ENCODE data around the gene GDF9.

Gene GDF9

GRCh38 chr5:132838516-132839282 is 27.6 kb downstream of the GDF9 start:
- DNase-seq (ENCODE audit: low spot score): no peak

DNA sequence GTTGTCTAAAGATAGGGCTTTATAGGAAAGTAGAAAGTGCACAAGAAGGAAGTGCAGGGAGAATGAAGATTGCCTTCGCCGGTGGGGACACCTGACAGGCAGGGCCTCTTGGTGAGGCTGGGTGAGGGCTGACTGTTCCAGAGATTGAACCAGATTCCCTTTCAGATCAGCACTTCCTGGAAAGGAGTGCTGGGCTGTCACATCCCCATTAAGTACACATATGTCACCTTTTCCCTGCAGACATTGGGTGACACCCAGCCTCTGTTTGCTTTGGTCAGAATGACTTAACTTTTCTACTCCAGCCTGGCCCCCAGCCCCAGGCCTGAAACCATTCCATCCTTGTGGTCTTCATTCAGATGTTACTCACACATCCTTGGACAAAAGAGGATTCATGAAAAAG is 28.4 kb downstream of the GDF9 start:
- no peak for DNase-seq (ENCODE audit: low spot score)

DNA sequence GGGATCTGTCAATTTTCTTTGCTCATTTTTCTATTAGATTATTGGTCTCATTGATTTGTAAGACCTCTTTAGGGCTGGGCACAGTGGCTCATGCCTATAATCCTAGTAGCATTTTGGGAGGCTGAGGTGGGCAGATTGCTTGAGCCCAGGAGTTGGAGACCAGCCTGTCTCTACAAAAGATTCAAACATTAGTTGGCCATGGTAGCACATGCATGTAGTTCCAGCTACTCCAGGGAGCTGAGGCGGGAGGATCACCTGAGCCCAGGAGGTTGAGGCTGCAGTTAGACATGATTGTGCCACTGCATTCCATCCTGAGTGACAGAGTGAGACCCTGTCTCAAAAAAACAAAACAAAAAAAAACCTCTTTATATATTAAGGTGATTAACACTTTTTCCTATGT is 29.4 kb downstream of the GDF9 start:
- no peak for DNase-seq (ENCODE audit: low spot score)

DNA sequence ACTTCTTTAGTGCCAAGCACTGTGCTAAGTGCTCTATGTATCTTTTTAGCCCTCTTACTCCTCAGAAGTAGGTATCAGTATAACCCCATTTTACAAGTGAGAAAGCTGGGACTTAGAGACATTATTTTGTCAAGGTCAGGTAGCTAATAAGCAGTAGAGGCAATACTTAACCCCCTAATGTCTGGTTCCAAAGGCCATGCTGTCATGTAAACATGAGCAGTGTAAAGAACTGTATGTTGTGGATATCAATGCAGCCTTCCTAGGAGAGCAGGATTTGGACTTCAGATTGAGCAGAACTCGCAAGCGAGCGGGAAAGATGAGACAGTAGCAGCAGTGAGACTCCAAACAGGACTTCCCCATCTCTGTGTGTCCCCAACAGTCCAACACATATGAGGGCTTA is 32.2 kb downstream of the GDF9 start:
- DNase-seq (ENCODE audit: low spot score): no peak

DNA sequence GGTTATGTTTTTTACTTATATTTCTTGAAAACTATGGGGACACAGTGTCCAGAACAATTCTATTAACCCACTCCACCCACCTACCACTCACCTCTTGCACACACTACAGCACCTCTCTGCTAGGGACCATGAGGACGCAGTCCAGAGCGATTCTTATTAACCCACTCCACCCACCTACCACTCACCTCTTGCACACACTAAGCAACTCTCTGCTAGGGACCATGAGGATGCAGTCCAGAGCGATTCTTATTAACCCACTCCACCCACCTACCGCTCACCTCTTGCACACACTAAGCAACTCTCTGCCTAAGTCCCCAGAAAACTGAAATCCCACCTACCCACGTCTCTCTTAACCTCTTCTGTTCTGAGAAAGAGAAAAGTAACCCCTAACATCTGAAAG is 33.7 kb downstream of the GDF9 start:
- no peak for DNase-seq (ENCODE audit: low spot score)

GRCh38 chr5:132831095-132831860 is 35.0 kb downstream of the GDF9 start:
- no peak for DNase-seq (ENCODE audit: low spot score)

GRCh38 chr5:132830436-132831094 is 35.7 kb downstream of the GDF9 start, which contains the start of gene SHROOM1:
SHROOM1 (minus strand) TSS chr5:132830647; CDS start chr5:132826140, 4,507 bp downstream.
- peak; percentile 49 for DNase-seq (ENCODE audit: low spot score)

DNA sequence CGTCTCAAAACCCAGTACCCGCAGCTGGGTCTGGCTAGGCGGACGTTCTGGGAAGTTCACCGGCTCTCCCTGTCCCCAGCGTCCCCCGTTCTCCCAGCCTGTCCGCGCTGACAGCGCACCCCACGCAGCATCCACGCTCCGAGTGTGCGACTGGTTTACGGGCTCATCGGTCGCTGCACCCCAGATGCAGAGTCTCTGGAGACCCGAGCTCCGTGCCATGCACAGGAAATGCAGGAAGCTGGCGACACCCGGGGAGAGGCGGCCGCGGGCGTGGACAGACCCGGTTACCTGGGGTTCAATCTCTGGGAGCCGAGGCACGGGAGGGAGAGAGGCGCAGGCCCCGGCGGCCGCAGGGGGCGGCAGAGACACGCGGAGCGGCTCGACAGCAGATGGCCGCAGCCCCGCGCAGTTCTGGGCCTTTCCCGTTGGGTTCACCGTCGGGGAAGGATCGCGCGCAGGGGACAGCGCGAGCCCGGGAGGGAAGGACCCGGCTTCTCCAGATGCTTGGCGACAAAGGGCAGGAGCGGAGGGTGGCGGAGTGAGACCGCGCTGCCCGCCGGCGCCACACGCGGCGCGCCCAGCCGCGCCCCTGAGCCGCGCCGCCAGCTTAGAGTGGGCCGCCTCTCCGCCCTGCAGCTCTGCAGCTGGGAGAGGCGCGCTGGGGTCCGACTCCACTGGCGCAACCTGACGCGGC is 36.4 kb downstream of the GDF9 start:
- DNase-seq (ENCODE audit: low spot score): peak; percentile 63

DNA sequence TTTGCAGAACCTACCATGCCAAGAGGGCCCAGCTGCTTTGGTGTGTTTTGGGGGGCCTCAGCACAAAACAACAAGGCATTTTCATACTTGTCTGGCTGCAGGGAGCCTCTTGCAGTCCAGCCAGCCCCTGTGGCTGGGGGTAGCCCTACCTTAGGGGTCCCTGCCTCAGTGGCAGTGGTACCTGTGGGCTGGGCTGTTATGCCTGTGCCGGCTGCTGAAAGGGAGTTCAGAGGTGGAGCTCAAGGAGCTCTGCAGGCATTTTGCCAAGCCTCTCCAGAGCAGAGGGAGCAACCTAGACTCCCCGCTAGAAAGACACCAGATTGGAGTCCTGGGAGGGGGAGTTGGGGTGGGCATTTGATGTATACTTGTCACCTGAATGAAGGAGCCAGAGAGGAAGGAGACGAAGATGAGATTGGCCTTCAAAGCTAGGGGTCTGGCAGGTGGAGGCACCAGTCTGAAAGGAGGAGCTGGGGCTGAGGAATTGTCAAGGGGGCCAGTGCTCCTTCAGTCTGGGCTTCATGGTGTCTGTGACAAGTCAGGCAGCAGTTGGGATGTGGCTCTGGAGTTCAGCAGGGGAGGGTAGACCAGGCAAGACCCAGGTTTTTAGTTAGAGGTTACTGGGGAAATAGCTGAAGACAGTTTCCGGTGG is 37.3 kb downstream of the GDF9 start:
- no peak for DNase-seq (ENCODE audit: low spot score)

GRCh38 chr5:132827943-132828673 is 38.2 kb downstream of the GDF9 start:
- no peak for DNase-seq (ENCODE audit: low spot score)

DNA sequence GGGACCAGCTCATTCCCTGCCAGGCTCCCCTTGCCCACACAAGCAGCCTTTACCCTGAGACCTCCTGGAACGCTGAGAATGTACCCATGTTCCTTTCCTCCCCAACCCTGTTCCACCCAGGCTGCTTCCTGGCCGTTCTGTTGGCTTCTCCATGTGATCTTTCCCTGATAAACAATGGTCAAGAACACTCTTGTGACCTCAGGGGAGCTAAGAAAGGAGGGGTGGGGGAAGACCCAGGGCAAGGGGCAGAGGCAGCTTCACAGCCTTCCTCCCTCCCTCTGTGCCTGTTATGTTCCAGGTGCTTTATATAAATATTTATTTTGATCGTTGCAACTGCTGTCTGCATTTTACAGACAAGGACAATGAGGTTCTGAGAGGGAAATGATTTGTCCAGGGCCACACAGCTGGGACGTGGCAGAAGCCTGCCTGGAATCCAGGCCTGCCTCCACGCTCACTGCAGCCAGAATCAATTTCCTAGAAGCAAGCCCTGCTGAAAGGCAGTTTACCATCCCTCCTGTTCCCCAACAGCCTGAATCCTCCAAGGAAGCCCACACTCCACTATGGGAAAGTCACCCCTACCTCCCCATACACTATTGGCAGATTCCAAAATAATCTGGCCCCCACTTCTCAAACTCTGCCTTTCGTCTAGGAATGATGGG is 39.7 kb downstream of the GDF9 start:
- DNase-seq (ENCODE audit: low spot score): no peak

DNA sequence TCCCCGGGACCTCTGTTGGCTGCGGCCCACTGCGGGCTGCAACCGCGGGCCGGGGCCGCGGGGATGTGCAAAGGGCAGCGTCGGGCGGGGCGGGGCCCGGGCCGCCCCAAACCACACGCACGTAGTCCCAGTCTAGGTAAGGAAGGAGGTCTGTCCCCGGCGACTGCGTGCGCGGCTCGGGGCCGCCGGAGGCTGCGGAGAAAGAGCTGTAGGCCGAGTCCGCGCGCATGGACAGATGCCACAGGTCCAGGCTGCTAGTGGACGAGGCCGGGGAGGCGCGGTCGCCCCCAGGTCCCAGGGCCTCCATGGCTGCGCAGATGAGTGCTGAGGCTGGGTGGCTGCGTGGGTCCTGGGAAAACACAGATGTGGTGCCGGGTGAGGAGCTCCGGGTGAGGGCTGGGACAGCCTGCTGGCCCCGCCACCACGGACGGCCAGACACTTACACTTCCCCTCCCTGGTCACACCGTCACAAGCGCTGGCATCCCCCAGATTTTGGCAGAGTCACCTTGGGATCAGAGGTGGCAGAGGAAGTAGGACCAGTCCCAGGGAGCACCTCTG is 40.4 kb downstream of the GDF9 start:
- no peak for DNase-seq (ENCODE audit: low spot score)

DNA sequence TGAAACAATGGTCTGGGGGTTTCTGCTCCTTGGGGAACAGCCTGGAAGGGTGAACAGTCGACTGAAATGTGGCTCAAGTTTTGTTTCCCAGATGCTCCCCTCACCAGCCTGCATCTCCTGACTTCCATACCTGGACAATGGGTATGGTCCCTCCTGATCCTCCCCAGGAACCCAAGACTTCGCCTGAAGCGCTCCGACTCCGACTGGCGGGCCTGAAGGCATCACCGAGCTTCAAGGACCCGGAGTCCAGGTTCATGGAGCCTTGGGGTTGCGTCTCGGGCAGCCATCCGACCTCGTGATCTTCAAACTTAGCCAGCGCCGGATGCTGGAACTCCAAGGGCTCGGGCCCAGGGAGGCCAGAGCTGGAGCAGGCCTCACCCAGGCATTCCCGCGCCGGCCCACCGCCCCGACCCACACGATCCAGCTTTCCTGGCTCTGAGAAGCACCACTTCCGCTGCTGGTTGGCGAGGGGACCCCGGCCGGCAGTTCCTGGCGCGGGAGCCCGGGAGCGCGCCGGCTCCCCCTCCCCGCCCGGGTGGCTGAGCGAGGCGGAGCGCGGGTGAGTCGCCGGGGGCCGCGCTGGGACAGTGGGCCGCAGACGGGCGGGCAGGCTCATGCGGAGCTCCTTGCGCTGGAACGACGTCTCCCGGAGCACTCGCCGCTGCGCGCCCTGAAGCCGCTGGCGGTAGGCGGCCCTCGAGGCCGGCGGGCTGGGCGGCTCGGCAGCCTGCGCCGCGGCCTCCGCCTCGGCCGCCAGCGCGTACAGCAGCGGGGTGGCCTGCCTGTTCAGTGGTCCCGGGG is 41.0 kb downstream of the GDF9 start:
- no peak for DNase-seq (ENCODE audit: low spot score)

- no peak for DNase-seq (ENCODE audit: low spot score)
Observed at GRCh38 chr5:132824426-132824825, 41.8 kb downstream of the GDF9 start.

DNA sequence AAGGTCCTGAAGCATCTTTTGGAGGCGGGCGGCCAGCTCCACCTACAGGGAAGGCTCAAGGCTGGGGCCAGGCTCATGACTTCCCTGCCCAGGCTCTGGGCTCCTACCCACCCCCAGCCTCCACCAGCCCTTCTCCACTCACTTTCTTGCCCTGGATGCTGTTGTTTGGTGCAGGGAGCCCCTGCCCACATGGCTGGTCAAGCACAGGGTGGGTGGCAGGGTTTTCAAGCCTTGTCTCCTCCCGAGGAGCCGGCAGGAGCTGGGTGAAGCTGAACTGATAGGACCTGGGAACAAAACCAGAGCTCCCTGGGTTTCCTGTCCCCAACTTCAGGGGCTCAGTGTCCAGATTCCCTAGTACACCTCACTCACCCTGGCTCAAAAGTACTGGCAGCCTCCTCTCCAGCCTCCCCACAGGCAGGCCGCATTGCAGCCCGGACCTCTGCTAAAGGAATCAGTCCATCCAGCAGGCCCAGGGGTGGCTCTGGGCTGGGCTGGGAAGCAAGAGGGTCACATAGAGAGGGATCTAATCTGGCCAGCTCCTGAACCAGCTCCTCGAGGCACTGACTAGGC is 42.7 kb downstream of the GDF9 start:
- DNase-seq (ENCODE audit: low spot score): no peak

DNA sequence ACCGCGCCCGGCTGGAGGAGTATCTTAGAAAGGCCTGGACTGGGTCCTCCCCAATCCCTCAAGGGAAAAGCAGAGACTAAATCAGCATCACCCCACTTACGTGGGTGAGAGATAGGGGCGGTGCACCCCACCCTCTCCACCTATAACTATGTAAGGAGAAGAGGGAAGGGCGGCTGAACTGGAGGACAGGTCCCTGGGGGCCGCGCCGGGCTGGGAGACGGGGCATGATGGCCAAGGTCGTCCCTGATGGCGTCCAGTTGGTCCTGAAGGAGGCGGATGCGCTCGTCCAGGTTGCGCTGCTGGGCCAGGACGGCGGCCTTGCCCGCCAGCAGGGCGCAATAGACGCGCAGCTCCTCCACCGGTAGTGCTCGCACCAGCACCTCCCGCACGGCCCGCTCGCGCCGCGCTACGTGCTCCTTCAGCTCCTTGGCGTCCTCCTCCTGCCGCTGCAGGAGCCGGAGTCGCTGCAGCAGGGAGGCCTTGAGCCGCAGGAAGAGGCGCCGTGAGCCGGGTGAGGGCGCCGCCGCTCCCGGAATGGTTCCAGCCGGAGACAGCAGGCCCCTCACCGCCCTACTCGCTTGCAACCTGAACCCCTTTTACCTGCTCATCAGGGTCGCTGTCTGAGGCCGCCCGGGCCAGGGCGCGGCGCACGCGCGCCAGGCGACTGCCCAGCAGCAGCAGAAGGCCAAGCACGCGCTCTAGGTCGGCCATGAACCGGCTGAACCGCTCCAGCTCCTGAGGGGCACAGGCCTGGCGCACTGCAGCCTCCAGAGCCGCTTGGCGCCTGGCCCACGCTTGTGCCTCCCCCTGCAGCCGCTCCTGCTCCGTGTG is 43.4 kb downstream of the GDF9 start:
- no peak for DNase-seq (ENCODE audit: low spot score)

GRCh38 chr5:132821791-132822190 is 44.5 kb downstream of the GDF9 start:
- DNase-seq (ENCODE audit: low spot score): no peak

- no peak for DNase-seq (ENCODE audit: low spot score)
Observed at GRCh38 chr5:132821350-132821749, 44.9 kb downstream of the GDF9 start.

All from kidney capillary endothelial cell (primary cell).